Activated CD4-positive, alpha-beta T cell treated with anti-CD3 and anti-CD28 coated beads, Interleukin-2, amount 10 ng/mL, durations not matched to agents 7 days and 5 days (primary cell): Measurements from ENCODE around the gene ARHGAP22. TPM values are rescaled to one million over a fixed set of nuclear protein-coding genes. Genes with fewer than 3 reads are reported as not detected.

Source experiments
- CTCF ChIA-PET: fragments of 350-600 bp; sonication (Branson Sonifier 250); formaldehyde crosslinking; loops from one replicate; lab custom pipeline; 2021; ENCODE audit warnings: antibody characterized with exemption; lab: Charles Lee
- POLR2A ChIA-PET: fragments of 350-600 bp; sonication (Branson Sonifier 250); formaldehyde crosslinking; loops from one replicate; lab custom pipeline; 2021; ENCODE audit warnings: antibody characterized with exemption; lab: Charles Lee
- DNase-seq: peaks from one replicate; pipeline ENCODE4 v3.0.0-alpha.2; 2020
- H3K27ac Mint-ChIP-seq: one replicate; pipeline ENCODE4 v1.8.0; 2021; ENCODE audit warnings: mild to moderate bottlenecking, moderate library complexity, mixed read lengths
- H3K27me3 Mint-ChIP-seq: one replicate; pipeline ENCODE4 v1.8.0; 2021; ENCODE audit warnings: mixed read lengths
- H3K36me3 Mint-ChIP-seq: one replicate; pipeline ENCODE4 v1.8.0; 2021; ENCODE audit warnings: low read depth, mixed read lengths
- H3K4me1 Mint-ChIP-seq: one replicate; pipeline ENCODE4 v1.8.0; 2021; ENCODE audit warnings: mixed read lengths
- H3K4me3 Mint-ChIP-seq: one replicate; pipeline ENCODE4 v1.8.0; 2021; ENCODE audit warnings: mild to moderate bottlenecking, moderate library complexity, mixed read lengths
- H3K9me3 Mint-ChIP-seq: one replicate; pipeline ENCODE4 v1.8.0; 2021; ENCODE audit warnings: mixed read lengths
- total RNA-seq, 2 experiments: library from RNA; stranded (reverse); gene quantifications; one replicate each; pipeline ENCODE4 v1.2.3, GENCODE V29; 2021

The ARHGAP22 gene
- total RNA-seq, 2 experiments from 2014 or later, result not detected

DNA sequence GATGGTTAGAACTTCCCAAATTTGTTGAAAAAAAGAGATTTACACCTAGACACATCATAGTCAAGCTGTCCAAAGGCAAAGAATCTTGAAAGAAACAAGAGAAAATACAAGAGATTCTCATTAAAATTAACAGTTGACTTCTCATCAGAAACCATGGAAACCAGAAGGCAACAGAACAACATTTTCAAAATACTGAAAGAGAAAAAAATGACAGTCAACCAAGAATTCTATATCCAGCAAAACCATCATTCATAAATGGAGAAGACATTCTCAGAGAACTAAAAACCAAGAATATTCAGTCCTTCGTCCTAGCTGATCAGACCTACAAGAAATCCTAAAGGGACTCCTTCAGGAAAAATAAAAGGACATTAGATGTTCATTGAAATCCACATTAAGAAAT lies 90.6 kb downstream of the ARHGAP22 start:
- Mint-ChIP-seq H3K27me3 (peaks cover 8% of the 10 kb centered on the region), H3K4me1 (peaks cover 5% of the 10 kb centered on the region), H3K36me3 (peaks cover 1% of the 10 kb centered on the region), H3K27ac (no peak overlapping the region), H3K9me3 (peaks cover 5% of the 10 kb centered on the region), H3K4me3 (no peak overlapping the region)
- ChIA-PET CTCF (no interaction called here), POLR2A (no interaction called here)
- DNase-seq, result no peak

DNA sequence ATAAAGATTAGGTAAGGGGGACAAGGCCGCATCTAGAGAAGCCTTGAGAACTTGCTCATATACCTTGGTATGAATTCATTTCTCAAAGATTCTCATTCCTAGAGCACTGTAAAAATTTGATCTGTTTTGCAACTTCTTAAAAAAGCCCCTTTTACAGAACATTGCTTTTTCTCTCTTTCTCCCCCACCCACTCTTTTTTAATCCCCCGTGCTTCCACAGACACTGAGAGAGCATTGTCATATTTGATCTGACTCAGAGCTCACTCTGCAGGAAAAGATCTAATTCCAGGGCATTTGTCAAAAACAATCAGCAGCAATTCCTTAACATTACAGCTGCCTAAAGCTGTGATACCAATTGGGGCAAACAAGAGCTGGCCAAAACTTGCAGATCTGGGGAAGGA lies 92.0 kb downstream of the ARHGAP22 start:
- no peak overlapping the region for H3K27ac Mint-ChIP-seq
- ChIA-PET CTCF (no interaction called here), POLR2A (no interaction called here)
- peaks cover 1% of the 10 kb centered on the region for H3K36me3 Mint-ChIP-seq
- peaks cover 5% of the 10 kb centered on the region for H3K9me3 Mint-ChIP-seq
- H3K27me3 Mint-ChIP-seq, result peaks cover 8% of the 10 kb centered on the region
- DNase-seq, result no peak
- no peaks in the 10 kb centered on the region for H3K4me1 Mint-ChIP-seq
- H3K4me3 Mint-ChIP-seq, result no peak overlapping the region

DNA sequence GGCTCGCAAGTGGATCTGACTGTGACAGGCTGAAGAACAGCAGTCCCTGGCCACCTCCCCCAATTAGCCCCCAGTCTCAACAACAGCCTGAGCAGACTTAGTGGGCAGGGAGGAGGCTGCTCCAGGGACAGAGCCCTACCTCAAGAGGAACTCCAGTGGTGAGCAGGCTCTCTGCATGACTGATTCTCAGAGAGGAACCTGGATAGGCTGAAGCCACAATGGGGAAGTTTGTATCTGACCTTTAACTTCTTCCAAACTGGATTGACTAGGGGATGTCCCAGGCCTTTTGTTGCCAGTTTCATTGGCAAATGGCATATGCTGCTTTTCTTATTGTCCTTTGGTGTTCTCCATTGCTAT lies 93.0 kb downstream of the ARHGAP22 start:
- Mint-ChIP-seq H3K27ac (no peak overlapping the region), H3K27me3 (peaks cover 8% of the 10 kb centered on the region), H3K9me3 (peaks cover 5% of the 10 kb centered on the region), H3K4me3 (no peak overlapping the region), H3K36me3 (peaks cover 1% of the 10 kb centered on the region), H3K4me1 (no peaks in the 10 kb centered on the region)
- CTCF ChIA-PET, result no interaction called here
- POLR2A ChIA-PET, result no interaction called here
- no peak for DNase-seq

DNA sequence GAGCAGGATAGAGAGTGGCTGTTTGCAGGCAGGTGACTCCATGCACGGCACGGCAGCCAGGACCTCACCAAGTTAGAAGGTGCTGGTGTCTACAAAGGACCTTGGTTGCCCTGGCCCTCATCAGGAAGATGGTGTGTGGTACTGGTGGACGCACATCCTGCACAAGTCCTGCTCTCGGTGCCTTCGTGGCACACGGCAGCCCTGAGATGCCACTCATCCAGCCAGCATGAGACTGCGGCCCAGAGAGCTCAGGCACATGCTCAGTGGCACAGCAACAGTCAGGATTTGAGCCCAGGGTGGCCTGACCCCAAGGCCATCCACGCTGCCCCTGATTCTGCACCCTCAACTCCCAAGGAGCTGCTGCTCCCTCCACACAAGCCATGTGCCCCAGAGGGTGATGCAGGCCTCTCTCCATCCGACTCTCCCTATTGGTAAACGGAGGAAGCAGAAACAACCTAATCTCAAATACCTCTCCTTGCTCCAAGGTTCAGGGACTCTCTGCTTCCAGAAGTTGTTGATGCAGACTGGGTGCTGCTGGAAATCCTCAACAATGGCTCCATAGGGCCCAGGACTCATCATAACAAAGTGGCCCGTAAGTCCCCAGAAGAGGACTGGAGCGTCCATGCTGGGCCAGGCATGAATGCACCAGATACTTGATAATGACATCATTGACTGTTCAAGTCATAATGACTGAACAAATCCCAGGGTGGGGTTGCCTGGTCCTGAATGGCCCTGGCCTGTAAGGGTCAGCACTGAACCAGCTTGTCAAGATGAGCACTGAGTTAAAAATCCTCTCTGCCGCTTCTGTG lies 93.6 kb downstream of the ARHGAP22 start:
- CTCF ChIA-PET, result no interaction called here
- H3K36me3 Mint-ChIP-seq, result peaks cover 1% of the 10 kb centered on the region
- POLR2A ChIA-PET, result no interaction called here
- no peak for DNase-seq
- peaks cover 5% of the 10 kb centered on the region for H3K9me3 Mint-ChIP-seq
- H3K27me3 Mint-ChIP-seq, result peaks cover 8% of the 10 kb centered on the region
- no peaks in the 10 kb centered on the region for H3K4me1 Mint-ChIP-seq
- H3K4me3 Mint-ChIP-seq, result no peak overlapping the region
- no peak overlapping the region for H3K27ac Mint-ChIP-seq

DNA sequence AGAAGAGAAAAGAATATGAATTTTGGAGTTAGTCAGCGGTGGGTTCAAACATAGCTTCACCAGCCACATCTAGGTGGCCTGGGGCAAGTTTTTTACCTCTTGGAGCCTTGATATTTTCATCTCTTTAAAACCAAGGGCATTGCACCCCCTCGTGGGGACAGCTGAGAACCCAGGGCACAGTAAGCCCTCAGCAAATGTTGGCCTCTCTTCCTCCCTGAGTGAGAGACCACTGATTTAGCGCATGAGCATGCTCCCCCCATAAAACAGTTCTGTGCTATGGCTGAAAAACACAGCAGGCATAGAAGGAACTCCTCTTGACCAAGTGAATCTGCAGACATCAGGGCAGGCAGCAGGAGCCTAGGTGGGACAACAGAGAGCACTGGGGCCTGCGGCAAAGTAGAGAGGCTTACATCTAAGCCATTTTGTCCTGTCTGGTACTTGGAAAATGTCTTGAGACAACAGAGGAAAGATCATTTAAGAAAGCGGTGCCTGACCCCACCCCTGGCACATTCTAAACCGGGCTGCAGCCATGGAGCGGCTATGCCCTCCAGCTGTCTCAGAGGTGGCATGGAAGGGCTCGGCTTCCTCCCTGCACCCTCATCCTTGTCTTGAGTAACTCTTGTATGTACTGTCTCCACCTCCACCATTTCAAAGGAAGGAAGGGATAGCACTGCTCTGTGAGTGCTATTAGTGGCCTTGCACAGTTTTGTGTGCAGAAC lies 94.7 kb downstream of the ARHGAP22 start:
- ChIA-PET CTCF (no interaction called here), POLR2A (no interaction called here)
- Mint-ChIP-seq H3K27ac (no peak overlapping the region), H3K4me3 (no peak overlapping the region), H3K27me3 (peaks cover 5% of the 10 kb centered on the region), H3K9me3 (peaks cover 3% of the 10 kb centered on the region), H3K36me3 (no peaks in the 10 kb centered on the region), H3K4me1 (no peaks in the 10 kb centered on the region)
- DNase-seq, result no peak

DNA sequence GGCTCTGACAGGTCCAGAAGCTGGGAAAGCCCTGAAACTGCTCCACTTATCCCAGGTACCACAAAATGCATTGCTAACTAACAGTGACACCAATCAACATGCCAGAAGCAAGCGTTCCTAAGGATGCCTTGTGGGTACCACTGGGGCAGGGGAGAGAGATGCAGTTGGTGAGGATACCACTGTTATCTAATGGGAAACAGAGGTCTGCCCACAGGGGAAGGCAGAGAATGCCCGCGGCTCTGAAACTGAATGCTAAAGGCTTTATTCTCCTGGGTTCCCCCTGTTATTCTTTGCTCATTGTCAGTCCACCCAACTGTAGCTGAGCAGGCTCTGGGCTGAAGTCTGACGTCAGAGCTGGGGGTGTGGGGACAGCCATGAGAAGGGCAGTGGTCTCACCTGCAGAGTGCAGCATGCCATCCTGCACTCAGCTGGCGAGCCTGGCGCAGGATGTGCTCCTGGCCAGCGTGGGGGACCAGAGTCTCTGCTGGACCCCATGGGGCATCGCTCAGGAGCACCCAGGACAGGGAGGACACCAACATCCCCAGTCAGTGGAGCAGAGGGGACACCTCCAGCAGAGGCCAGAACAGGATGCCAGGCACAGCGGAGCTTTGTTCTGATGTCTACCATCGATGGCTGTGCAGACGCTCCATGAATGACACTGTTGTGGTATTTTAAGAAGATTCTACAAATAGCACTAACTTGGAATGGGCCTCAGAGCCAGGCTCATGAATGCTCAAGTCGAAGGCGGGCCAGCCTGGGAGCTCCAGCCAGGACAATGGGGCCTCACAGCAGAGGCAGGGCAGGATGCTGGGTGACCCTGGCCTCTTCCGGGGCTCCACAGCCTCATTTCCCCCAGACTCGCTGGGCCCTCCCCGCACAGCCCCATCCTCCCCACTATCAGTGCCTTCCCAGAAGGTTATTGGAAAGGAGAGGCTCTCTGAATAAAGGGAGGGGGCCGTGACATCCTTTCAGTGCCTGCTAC lies 95.8 kb downstream of the ARHGAP22 start:
- Mint-ChIP-seq H3K27me3 (peaks cover 3% of the 10 kb centered on the region), H3K4me3 (no peak overlapping the region), H3K9me3 (peaks cover 2% of the 10 kb centered on the region), H3K27ac (no peak overlapping the region), H3K36me3 (no peaks in the 10 kb centered on the region), H3K4me1 (no peaks in the 10 kb centered on the region)
- ChIA-PET CTCF (no interaction called here), POLR2A (no interaction called here)
- no peak for DNase-seq

DNA sequence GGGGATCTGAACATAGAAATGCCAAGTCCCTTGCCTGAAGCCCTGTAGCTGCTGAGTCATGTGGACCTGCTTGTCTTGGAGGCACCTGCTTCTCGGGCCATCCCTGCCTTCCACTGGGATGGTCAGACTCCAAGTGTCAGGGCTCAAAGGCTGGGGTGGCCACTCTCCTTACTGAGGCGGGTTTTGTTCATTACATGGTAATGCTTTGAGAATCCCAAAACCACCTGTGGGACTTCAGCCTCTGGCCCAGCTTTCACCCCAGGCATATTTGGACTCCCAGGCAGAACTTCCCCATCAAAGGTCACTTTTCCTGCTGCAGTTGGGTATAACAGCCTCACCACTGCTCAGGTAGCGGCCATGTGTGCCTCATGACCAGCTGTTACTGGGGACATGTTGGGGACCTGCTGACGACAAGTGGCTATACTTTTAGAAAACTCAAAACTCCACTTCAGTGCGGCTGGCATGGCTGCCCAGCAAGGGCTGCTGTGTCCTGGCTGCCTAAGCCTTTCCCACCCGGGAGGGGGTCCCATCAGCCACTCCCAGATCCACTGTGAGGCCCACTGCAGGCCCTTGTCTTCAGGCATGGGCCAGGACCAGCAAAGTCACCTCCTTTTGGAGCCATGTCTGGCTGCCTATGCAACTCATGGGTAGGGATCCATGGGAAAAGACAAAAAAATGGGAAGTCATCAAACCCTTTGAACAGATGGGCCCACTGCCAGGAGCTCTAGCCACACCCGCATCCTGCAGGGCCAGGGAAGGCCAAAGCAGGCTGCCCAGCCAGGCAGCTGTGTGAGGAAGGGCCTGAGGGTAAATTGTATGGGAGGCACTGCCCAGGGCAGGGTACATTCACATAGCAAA lies 96.7 kb downstream of the ARHGAP22 start:
- no peaks in the 10 kb centered on the region for H3K4me1 Mint-ChIP-seq
- DNase-seq, result no peak
- POLR2A ChIA-PET, result no interaction called here
- no peaks in the 10 kb centered on the region for H3K36me3 Mint-ChIP-seq
- no peaks in the 10 kb centered on the region for H3K9me3 Mint-ChIP-seq
- CTCF ChIA-PET, result no interaction called here
- no peak overlapping the region for H3K27ac Mint-ChIP-seq
- H3K4me3 Mint-ChIP-seq, result no peak overlapping the region
- H3K27me3 Mint-ChIP-seq, result no peaks in the 10 kb centered on the region

DNA sequence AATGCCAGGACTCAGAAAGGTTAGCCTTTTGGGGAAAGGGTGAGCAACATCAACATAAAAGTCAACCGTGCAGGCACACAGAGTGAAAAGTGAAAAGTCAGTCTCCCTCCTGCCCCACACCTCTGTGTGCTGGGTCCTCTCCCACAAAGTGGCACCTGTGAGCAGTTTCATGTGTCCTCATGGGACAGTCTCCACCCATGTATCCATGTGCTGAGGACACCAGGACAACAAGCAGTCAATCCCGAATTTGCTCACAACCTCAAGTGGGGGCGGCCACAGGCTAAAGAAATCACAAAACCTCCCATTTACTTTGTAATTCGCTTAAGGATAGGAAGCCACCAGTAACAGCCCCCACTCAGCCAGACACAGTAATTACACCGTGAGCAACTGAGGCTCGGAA lies 97.4 kb downstream of the ARHGAP22 start:
- Mint-ChIP-seq H3K27me3 (no peaks in the 10 kb centered on the region), H3K4me1 (no peaks in the 10 kb centered on the region), H3K36me3 (no peaks in the 10 kb centered on the region), H3K4me3 (no peak overlapping the region), H3K27ac (no peak overlapping the region), H3K9me3 (no peaks in the 10 kb centered on the region)
- POLR2A ChIA-PET, result no interaction called here
- CTCF ChIA-PET, result no interaction called here
- no peak for DNase-seq

DNA sequence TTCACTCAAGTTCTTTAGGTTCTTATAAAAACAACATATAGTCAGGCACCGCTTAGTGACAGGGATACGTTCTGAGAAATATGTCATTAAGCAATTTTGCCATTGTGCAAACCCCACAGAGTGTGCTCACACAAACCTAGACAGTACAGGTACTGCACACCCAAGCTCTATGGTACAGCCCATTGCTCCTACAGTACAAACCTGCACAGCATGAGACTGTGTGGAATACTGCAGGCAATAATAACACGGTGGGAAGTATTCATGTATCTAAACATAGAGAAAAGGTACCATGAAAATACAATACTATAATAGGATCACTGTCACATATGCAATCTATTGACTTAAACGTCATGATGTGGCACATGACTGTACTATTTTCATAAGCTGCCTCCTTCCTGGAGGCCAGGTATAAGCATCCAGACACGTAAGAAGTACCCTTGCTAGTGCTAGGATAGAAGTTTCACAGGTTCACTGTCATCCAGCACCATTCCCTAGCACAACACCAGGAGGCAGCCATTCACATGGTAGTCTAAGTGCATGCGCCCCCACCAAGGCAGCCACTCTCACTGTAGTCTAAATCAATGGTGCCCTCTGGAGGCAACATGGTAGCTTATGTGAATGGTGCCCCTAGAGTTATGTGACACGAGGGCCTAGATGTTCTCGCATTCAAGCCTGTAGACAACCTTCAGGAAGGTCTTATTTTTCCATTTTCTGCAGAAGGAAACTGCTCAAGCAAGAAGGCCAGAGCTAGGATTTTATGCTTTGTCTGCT lies 98.5 kb downstream of the ARHGAP22 start:
- CTCF ChIA-PET, result no interaction called here
- H3K36me3 Mint-ChIP-seq, result no peaks in the 10 kb centered on the region

DNA sequence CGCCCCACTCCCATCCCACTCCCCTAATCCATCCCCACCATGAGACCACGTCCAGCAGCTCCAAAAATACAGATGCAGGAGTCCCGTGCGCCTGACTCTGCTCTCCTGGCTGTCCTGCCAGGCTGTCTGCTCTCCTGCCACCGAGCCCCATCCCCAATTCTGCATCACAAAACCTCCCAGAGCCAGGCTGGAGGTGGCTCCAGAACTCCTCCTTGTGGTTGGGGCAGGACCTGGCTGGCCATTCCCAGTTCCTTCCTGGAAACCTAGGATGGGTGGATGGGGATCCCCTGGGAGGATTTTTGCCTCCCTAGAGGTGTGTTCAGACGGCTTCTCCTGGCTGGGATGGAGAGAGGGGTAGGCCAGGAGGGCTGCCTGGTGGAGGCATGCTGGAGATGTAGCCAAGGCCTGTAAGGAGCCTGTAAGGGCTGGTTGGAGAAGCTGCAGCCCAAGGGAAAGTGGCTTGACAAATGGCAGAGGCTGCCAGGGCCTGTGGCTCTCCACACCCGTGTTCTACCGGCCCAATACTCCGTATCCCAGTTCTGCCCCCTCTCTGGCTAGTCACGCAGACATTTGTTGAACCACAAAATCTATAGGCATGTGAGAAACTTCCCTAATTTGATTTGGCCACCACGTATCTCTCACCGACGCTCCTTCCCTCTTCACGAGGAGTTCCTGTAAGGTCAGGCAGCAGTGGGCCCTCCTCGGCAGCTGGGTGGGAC lies 99.3 kb downstream of the ARHGAP22 start:
- Mint-ChIP-seq H3K27ac (no peak overlapping the region), H3K9me3 (no peaks in the 10 kb centered on the region), H3K36me3 (no peaks in the 10 kb centered on the region), H3K4me3 (no peak overlapping the region), H3K27me3 (no peaks in the 10 kb centered on the region), H3K4me1 (peaks cover 3% of the 10 kb centered on the region)
- DNase-seq, result no peak
- ChIA-PET CTCF (no interaction called here), POLR2A (no interaction called here)

More for the DNA sequence above, 98.5 kb downstream of the ARHGAP22 start:
- Mint-ChIP-seq H3K27me3 (no peaks in the 10 kb centered on the region), H3K27ac (no peak overlapping the region), H3K4me3 (no peak overlapping the region), H3K9me3 (no peaks in the 10 kb centered on the region), H3K4me1 (no peaks in the 10 kb centered on the region)
- peak; percentile 30 for DNase-seq
- POLR2A ChIA-PET, result no interaction called here

DNA sequence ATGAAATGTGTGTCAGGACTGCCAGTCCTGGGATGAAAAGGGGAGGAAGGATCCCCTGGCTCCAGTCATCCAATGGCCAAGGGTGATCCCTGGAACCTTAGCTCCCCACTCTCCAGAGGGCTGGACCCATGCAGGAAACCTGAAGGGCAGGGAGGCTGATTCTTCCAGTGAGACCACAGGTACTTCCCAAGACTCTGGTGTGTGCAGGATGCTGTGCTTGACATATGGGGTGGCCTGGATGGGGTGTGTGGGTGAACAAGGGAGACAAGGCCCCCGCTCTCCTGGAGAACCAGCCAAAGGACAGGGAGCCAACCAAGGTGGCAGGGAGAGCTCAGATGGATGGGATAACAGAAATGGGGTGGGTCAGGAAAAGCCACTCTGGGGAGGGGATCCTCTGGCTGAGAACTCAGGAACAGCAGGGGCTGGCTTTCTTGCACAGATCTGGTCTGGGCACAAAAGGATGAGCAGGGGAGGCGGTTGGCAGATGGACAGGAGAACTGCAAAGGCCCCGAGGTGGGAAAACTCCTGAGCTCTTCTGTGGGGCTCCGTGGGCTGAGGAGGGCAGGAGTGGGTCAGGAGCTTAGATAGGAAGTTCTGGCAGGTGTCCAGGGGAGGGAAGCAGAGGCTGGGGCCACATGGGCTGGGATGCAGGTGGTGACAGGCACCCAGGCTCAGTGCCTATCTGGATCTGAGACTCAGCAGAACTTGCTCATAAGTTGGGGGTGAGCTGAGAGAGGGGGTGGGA lies 100.6 kb downstream of the ARHGAP22 start:
- H3K9me3 Mint-ChIP-seq, result no peaks in the 10 kb centered on the region
- no peaks in the 10 kb centered on the region for H3K27me3 Mint-ChIP-seq
- peaks cover 3% of the 10 kb centered on the region for H3K4me1 Mint-ChIP-seq
- CTCF ChIA-PET, result no interaction called here
- POLR2A ChIA-PET, result no interaction called here
- H3K36me3 Mint-ChIP-seq, result no peaks in the 10 kb centered on the region
- no peak overlapping the region for H3K27ac Mint-ChIP-seq
- no peak for DNase-seq
- no peak overlapping the region for H3K4me3 Mint-ChIP-seq
